COLO829 (cell line): ENCODE measurements around the gene METTL6.
A peak's percentile ranks its signal among the peaks of the same experiment; 100 is the strongest.
"Not testable (repeated sequence)": the region's sequence is repeated elsewhere in the genome, so short reads cannot be mapped to it uniquely, and the experiment has no call there.

ENCODE experiments used
- DNase-seq: peaks from one replicate; pipeline ENCODE4 v3.0.0; 2012; ENCODE audit warnings: low spot score

METTL6 gene

DNA sequence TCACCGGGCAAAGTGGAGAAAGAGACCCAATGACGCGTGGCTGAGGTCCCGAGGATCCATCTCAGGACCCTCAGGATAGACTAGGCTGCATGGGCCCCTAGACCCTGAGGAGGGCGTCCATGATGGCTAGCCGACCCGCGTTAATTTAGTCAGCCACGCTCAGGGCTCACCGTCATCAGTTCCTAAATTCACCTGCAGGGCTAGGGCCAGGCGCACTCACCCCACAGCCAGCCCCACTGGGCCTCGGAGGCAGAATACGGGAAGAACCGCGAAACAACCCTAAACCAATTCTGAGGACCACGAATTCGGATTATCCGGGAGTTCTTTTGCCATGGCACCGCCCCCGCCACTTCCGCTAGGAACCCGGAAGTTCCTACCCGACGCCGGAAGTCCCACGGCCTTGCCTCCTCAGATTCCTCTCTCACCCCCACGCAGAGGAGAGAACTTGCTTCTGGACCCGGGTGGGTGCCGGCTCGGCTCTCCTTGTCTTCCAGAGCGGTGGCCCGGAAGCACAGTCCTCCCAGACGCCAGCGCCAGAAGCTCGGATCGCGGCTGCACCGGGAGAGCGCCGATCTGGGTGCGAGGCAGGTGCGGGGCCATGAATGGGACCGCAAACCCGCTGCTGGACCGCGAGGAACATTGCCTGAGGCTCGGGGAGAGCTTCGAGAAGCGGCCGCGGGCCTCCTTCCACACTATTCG, at the start of gene METTL6, which contains the start of gene EAF1:
Gene METTL6 (minus strand): TSS at position 363 of the 699 bp plus-strand sequence. CDS start 1,033 bp downstream, outside the sequence.
Gene EAF1 (plus strand): TSS at position 417 of the 699 bp plus-strand sequence. CDS start 182 bp downstream, at position 599.
- peak; percentile 69 for DNase-seq

- no peak for DNase-seq
Observed at GRCh38 chr3:15476378-15476777, 49.0 kb upstream of the METTL6 start.

DNA sequence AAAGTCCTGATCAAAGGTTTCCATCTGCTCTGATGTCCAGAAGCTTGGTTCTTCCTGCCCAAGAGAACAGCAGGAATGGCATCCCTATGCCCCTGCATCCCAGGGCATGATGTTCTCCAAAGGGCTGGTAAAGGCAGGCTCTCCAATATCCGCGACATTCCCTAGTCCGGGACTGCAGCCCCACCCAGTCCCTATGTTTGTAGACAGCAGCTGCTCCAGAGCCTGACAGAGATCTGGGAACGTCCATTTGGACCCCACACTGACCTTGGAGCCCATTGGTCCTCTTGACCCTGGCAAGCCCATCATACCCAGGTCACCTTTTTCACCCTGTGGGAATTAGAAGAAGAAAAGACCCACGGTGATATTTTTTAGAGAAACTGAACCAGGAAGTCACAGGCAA, 47.8 kb upstream of the METTL6 start:
- no peak for DNase-seq

DNA sequence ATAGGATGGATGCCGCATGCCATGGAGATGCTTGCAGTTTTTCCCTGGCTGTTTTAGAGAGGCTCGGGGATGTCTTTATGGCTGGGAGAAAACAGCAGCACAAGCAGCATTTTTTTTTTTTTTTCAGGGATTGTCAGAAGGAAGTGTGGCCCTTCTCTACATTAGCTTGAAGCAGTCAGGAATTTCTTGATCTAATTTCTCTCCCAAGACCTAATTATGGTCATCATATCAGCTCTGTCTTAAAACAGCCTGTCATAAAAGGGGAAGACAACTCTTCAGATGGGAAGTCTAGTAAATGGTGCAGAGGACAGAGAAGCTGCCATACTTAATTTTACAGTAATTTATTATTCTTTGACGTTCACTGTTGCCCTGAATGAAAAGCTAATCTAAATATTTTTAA, 44.5 kb upstream of the METTL6 start:
- DNase-seq = no peak

DNA sequence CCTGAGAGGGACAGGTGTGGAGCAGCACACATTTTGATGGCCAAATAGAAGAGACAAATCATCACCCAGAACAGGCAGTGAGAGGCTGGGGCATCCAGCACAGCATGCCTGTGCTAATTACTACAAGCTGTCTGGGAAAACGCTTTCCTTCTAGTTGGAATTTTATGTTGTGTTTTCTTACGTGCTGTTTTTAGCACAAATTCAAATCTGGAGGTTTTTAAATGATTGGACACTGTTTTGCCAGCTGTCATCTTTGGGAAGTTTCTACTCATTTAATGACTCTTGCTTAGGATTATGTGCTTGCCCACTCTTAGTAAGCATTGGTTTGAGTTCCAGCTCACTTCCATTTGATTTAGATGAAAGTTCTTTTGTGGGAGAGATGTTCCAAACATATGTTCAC, 43.5 kb upstream of the METTL6 start:
- DNase-seq = no peak

GRCh38 chr3:15470261-15470660, 42.9 kb upstream of the METTL6 start:
- no peak for DNase-seq

DNA sequence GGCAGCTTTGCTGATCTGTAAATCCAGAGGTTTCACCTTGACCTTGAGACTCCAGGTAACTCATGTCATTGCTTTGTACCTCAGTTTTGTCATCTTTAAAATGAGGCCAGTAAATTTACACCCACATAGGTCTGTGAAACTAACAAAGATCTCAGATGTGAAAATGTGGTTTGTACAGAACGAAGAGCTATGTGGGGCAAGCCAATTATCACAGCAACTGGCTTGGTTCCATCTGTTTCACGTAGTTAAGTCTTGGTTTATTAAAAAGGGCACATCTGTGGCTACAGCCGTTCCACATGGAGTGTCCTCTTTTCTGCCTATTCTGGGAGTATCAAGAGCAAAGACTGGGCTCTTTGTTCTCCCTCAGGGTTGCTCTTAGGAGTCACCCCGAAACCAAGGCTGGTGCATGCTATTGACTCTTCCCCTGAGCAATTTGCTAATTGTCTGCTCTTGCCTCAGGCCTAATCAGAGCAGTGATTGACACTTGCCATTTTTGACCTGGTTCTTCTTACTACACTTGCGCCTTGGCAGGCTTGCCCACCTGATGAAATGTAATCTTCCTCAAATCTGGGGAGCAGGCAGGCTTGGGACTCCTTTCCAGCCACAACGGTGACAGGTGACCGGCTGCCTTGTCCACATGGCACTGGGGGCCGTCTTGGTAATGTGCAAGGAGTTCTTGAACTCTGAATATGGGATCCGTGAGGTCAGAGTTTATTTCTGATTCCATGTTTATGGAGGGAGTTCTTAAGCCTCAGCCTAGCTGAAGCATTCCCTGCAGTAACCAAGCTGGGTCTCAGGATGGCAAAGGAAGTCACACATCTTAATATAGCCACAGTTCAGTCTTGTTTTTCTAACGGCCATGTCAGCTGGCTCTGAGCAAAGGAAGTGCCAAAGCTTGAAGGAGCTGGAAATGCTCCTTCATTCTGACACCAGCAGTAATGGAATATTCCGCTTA, 40.2 kb upstream of the METTL6 start:
- DNase-seq = no peak

GRCh38 chr3:15465876-15466585, 38.7 kb upstream of the METTL6 start:
- DNase-seq = no peak

DNA sequence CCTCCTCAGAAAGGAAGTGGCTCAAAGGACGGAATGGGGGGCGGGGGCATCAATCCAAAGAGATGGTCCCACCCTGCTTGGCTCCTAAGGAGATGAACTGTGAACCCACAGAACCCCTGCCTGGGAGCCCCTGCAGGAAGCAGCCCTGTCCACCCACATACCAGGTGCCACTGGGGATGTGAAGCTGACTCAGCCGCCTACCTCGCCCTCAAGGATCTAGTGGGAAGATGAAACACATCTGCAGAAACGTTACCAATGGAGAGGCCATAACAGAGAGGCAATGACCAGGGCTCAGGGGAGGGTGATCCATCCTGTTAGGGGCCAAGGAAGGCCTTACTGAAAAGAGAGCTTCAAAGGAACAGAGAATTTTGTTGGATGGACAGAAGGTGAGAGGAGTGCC, 35.1 kb upstream of the METTL6 start:
- no peak for DNase-seq

- DNase-seq = no peak
Observed at GRCh38 chr3:15460891-15461531, 33.7 kb upstream of the METTL6 start.

GRCh38 chr3:15458212-15458780, 31.0 kb upstream of the METTL6 start:
- DNase-seq = no peak

DNA sequence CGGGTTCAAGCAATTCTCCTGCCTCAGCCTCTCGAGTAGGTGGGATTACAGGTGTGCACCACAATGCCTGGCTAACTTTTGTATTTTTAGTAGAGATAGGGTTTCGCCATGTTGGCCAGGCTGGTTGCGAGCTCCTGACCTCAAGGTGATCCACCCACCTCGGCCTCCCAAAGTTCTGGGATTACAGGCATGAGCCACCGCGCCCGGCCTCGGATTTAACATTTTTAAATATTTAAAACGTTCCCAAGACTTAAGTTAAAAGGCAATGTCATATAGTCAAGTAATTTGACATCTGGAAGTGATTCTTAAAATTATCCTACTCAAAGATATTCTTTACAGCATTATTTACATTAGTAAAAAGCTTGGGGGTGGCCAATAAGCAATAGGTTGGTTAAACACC, 29.6 kb upstream of the METTL6 start:
- DNase-seq = not testable (repeated sequence)

DNA sequence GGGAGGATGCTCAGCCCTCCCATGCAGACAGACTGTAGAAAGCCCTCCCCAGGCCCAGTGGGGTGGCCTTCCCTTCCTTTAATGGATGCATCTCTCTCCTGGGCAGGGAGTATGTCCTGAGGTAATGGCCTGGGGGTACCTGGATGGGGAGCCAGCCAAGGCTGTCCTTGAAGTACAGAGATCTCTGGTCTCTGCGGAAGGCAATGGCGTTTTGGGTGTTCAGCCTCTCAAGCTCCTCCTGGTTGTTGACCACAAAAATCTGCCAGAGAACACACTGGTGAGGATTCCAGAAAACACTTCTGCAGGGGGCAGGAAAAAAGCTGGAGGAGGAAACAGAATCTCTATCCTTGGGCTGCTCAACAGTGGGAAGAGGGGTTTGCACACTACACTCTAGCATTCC, 29.0 kb upstream of the METTL6 start:
- DNase-seq = no peak

DNA sequence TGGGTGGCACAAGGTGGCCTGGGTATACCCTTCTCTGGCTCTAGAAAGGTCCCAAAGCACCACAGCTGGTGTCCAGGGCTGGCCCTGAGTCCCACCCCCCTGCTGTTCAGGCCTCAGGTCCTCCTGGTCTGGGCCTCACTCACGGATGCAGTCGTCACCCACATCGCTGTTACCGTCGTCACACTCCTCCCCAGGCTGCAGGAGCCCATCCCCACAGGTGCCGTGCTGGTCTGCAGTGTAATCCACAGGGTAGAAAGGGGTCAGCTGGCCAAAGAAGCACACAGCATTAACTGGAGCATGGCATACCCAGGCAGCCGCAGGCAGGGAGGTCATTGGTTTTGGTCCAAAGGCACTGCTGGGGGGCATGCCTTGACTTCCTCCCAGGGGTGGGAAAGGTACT, 28.4 kb upstream of the METTL6 start:
- no peak for DNase-seq

GRCh38 chr3:15454965-15455364, 27.6 kb upstream of the METTL6 start:
- no peak for DNase-seq

DNA sequence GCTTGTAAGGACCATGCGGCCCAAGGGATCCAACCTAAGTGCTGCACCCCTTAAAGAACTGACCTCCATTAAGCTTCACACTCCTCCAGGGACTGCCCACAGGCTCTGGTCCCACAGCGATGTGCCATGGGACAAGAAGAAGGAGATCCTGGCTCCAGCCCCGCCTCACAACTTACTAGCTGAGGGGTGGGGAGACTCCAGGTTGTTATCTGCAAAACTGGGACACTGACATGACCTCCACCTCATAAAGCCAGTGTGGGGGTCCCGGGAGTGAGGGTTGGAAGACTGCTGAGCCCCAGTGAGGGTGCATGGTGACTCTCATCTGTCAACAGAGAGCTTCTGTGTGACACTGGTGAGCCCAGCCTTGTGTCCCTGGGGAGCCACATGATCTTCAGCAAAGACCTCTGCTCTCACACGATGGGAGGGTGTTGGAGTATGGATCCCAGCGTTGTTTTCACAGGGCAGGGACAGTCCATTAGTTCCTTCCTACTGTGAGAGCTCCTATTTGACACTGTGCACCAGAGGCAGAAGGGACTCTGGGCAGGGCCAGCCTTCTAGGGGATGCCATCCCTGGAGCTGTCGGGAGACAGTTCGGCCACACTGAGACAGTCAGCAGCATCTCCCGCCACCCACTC, 26.8 kb upstream of the METTL6 start:
- DNase-seq = no peak

DNA sequence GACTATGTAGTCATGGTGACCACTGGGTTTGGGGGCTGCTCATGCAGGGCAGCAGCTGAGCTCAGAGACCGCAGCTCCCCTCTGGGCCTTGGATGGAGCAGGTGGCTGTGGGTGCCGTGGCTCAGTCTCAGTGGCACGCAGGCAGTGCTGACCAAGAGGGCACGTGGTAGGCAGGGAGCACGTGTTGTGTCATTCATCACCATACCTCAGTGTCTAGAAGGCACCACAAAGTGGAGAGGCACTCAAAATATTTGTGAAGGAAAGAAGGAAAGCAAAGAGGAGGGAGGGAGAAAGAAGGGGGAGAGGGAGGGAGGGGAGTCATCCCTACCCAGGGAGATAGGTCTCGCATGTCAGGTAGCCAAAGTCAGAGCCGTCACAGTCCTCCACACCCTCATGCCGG, 26.2 kb upstream of the METTL6 start:
- no peak for DNase-seq

- no peak for DNase-seq
Observed at GRCh38 chr3:15452961-15453360, 25.6 kb upstream of the METTL6 start.

DNA sequence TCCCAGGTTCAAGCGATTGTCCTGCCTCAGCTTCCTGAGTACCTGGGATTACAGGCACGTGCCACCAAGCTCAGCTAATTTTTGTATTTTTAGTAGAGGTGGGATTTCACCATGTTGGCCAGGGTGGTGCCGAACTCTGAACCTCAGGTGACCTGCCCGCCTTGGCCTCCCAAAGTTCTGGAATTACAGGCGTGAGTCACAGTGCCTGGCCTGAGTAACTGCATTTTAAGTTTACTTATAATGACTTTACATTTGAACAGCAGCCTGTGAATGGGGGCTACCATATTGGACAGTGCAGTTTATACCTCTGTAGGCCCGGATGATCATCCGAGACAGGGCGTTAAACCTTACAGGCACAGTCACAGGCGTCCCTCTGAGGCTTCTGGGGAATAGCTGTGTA, 24.8 kb upstream of the METTL6 start:
- DNase-seq = no peak

GRCh38 chr3:15451216-15452113, 24.1 kb upstream of the METTL6 start:
- DNase-seq = no peak
